Caco-2 (cell line): ENCODE measurements around the gene FAF2. TPM values are rescaled to one million over a fixed set of nuclear protein-coding genes. Genes with fewer than 3 reads are reported as not detected.
A peak's percentile ranks its signal among the peaks of the same experiment; 100 is the strongest.

Experiments
- BruUV-seq: library from RNA; stranded (reverse); fragments of 400-500 nt; replicated peaks from 2 replicates; lab custom pipeline; 2021; lab: Mats Ljungman, UMichigan
- CTCF ChIA-PET: fragments of 300-600 bp; sonication (Branson Sonifier 250); formaldehyde crosslinking; loops from one replicate; lab custom pipeline; 2022; ENCODE audit warnings: antibody characterized with exemption; lab: Charles Lee
- POLR2A ChIA-PET: fragments of 300-600 bp; sonication (Branson Sonifier 250); formaldehyde crosslinking; loops from one replicate; lab custom pipeline; 2022; ENCODE audit warnings: antibody characterized with exemption; lab: Charles Lee
- DNase-seq, 2 experiments: peaks; one replicate each; pipeline versions ENCODE4 v3.0.0 to v3.0.0-alpha.2; 2020 to 2022
- H3K27me3 ChIP-seq: replicated peaks from 2 replicates; pipeline ENCODE4 v1.6.0; 2011; ENCODE audit warnings: low read length; ENCODE audit not compliant: control insufficient read depth, insufficient read depth
- H3K36me3 ChIP-seq: 2 replicates; pipeline ENCODE4 v1.5.1; 2011; ENCODE audit warnings: low read length; ENCODE audit not compliant: control insufficient read depth, insufficient read depth
- H3K4me1 ChIP-seq: fragments of 250-450 bp; sonication (Bioruptor Pico); 2 replicates; pipeline ENCODE4 v1.5.1; 2020; ENCODE audit warnings: mild to moderate bottlenecking
- H3K4me3 ChIP-seq: 2 replicates; pipeline ENCODE4 v1.5.1; 2011; ENCODE audit warnings: low read depth, mild to moderate bottlenecking, control low read depth, low read length
- H3K9me3 ChIP-seq: fragments of 250-450 bp; sonication (Bioruptor Pico); 2 replicates; pipeline ENCODE4 v1.5.1; 2020; ENCODE audit warnings: mild to moderate bottlenecking, moderate library complexity
- H3K27ac Mint-ChIP-seq: one replicate; pipeline ENCODE4 v1.8.0; 2022; ENCODE audit warnings: mixed read lengths; ENCODE audit not compliant: unreplicated experiment
- H3K27me3 Mint-ChIP-seq: one replicate; pipeline ENCODE4 v1.8.0; 2022; ENCODE audit warnings: mixed read lengths; ENCODE audit not compliant: insufficient read depth, unreplicated experiment
- H3K36me3 Mint-ChIP-seq: one replicate; pipeline ENCODE4 v1.8.0; 2022; ENCODE audit warnings: mild to moderate bottlenecking, mixed read lengths; ENCODE audit not compliant: insufficient read depth, unreplicated experiment
- H3K4me1 Mint-ChIP-seq: one replicate; pipeline ENCODE4 v1.8.0; 2022; ENCODE audit warnings: low read depth, mixed read lengths; ENCODE audit not compliant: unreplicated experiment
- H3K4me3 Mint-ChIP-seq: one replicate; pipeline ENCODE4 v1.8.0; 2022; ENCODE audit warnings: mild to moderate bottlenecking, moderate library complexity, mixed read lengths; ENCODE audit not compliant: unreplicated experiment
- H3K9me3 Mint-ChIP-seq: one replicate; pipeline ENCODE4 v1.8.0; 2022; ENCODE audit warnings: mixed read lengths; ENCODE audit not compliant: unreplicated experiment
- intact Hi-C: fragments of 100-400 bp; cut with micrococcal nuclease; formaldehyde crosslinking; loops from one replicate; pipeline ENCODE4 v1.10.0; 2022; ENCODE audit not compliant: unreplicated experiment
- total RNA-seq: library from RNA; stranded (reverse); gene quantifications from 2 replicates; pipeline ENCODE4 v1.2.3, GENCODE V29; 2022
- TF ChIP-seq, protein P1 (sequence below), 2 experiments: fragments of 200-600 bp in 1 of 2; IDR thresholded peaks; 1 replicate in 1 of 2; 2 replicates in 1 of 2; pipeline versions ENCODE4 v1.5.1 to v1.8.0; 2011 to 2022; ENCODE audit warnings: antibody characterized with exemption in 1 of 2, control low read depth in 1 of 2, inconsistent platforms in 1 of 2, low read depth in 1 of 2, low read length in 1 of 2, mild to moderate bottlenecking in 1 of 2, moderate library complexity in 1 of 2; ENCODE audit not compliant: insufficient read depth in 1 of 2, severe bottlenecking in 1 of 2, unreplicated experiment in 1 of 2

The FAF2 gene
- total RNA-seq, 1 experiment from 2014 or later = 55.5 TPM

DNA sequence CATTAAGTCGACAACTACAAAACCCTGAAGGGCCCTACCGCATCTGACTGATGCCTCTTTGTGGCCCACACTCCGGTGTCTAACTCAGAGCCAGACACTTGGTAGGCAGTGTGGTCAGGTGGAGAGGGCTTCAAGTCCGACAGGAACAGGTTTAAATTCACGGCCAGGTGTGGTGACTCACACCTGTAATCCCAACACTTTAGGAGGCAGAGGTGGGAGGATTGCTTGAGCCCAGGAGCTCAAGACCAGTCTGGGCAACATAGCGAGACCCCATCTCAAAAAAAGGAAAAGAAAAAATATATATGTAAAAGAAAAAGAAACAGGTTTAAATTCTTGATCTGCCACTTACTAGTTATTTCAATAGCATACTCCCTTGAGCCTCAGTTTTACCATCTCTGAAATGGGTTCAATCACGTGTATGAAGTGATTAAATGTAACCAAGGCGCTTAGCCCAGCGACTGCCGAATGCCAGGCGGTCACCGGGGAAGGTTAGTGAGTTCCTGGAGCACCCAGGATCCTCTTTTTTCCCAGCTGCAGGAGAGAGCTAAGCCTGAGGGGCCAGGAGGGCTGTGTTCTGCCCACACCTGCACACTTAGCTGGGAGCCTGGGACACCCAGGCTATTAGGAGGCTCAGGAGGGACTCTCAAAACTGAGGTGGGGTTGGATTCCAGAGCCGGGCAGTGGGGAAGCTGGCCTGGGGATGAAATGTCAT is 32.8 kb upstream of the FAF2 start:
- no TSS peak for BruUV-seq
- Mint-ChIP-seq H3K36me3 (peaks cover 19% of the 10 kb centered on the region), H3K27me3 (no peaks in the 10 kb centered on the region), H3K9me3 (peaks cover 5% of the 10 kb centered on the region), H3K4me3 (peak overlapping the region; percentile 77), H3K27ac (peak overlapping the region; percentile 85), H3K4me1 (peaks cover 24% of the 10 kb centered on the region)
- ChIA-PET CTCF (interaction anchor here (0.6 to 1.8 kb wide), 4 partner anchors 33 to 164 kb away, joined by 3 to 20 read pairs (median 4); partner anchors contain the start of gene FAF2), POLR2A (interaction anchor here (0.9 to 3.7 kb wide), 4 partner anchors 33 to 129 kb away, joined by 3 to 23 read pairs (median 14); partner anchors contain the start of genes FAF2 and RNF44)
- H3K4me3 ChIP-seq = peak overlapping the region; percentile 92
- H3K36me3 ChIP-seq = no peaks in the 10 kb centered on the region
- no peaks in the 10 kb centered on the region for H3K27me3 ChIP-seq
- H3K9me3 ChIP-seq = no peaks in the 10 kb centered on the region
- intact Hi-C loops = loop anchor here (10.0 kb wide), 1 partner anchor 69 kb away; no protein-coding TSS in a partner anchor
- H3K4me1 ChIP-seq = peaks cover 23% of the 10 kb centered on the region
- TF ChIP-seq, protein P1, sequence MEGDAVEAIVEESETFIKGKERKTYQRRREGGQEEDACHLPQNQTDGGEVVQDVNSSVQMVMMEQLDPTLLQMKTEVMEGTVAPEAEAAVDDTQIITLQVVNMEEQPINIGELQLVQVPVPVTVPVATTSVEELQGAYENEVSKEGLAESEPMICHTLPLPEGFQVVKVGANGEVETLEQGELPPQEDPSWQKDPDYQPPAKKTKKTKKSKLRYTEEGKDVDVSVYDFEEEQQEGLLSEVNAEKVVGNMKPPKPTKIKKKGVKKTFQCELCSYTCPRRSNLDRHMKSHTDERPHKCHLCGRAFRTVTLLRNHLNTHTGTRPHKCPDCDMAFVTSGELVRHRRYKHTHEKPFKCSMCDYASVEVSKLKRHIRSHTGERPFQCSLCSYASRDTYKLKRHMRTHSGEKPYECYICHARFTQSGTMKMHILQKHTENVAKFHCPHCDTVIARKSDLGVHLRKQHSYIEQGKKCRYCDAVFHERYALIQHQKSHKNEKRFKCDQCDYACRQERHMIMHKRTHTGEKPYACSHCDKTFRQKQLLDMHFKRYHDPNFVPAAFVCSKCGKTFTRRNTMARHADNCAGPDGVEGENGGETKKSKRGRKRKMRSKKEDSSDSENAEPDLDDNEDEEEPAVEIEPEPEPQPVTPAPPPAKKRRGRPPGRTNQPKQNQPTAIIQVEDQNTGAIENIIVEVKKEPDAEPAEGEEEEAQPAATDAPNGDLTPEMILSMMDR (IDR thresholded peaks at IDR 0.05; ENCODE audit: insufficient read depth in 1 of 2, low read depth in 1 of 2, low read length in 1 of 2, severe bottlenecking in 1 of 2, unreplicated experiment in 1 of 2) = no peak
- DNase-seq = no peak

DNA sequence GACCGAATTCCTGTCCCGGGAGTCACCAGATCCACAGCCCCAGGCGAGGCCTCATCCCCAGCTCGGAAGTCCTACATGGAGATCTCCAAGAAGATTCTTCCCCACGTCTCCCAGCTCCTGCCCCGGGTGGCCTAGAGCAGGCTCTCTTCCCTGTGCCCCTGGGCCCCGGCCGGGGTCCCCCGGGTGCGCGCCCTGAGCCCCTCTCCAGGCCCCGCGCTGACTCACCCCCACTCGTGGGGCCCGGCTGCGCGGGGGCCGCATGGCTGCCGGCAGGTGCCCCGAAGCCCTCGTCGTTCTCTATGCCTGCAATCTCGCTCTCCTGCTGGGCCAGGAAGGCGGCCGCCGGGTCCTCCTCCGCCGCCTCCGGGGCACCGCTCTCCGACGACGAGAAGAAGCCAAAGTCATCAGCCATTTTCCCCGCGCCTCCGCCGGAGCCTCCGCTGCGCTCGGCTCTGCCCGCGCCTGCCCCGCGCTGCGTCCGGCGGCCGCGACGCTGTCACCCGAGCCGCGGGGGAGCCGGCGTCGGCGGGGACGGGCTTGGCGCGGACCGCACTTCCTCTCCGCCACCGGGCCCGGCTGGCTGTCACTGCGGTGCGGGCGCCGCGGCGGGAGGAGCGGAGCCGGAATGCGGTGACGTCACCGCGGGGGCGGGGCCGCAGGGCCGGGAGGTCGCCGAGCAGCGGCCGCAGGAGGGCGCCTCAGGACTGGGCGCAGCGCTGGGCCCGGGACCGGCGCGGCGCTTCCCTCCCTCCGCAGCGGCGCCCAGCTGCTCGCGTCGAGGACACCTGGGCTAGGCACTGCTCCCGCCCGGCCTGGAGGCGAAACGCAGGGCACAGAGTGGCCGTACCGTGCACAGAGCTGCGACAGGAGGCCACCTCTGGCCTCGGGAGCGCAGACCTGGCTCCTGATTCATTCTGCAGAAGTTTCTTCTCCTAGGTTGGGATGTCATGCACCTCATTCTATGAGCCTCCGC is 31.9 kb upstream of the FAF2 start, which contains the start of gene CLTB:
Gene CLTB (minus strand): TSS at position 588 of the 973 bp plus-strand sequence. CDS start 176 bp downstream, at position 412.
- Mint-ChIP-seq H3K27ac (peak within 1 kb of the TSS; percentile 85), H3K4me3 (peak within 1 kb of the TSS; percentile 77), H3K27me3 (no peaks in the 10 kb centered on the region), H3K9me3 (peaks cover 13% of the 10 kb centered on the region), H3K36me3 (peaks cover 13% of the 10 kb centered on the region), H3K4me1 (peaks cover 17% of the 10 kb centered on the region)
- intact Hi-C loops = loop anchor here (1.0 to 10.0 kb wide), 4 partner anchors 32 to 163 kb away; partner anchors contain the start of gene FAF2
- ChIA-PET CTCF (interaction anchor here (0.6 to 1.8 kb wide), 9 partner anchors 32 to 686 kb away, joined by 3 to 20 read pairs (median 4); partner anchors contain the start of genes FAF2 and TSPAN17), POLR2A (interaction anchor here (0.9 to 3.7 kb wide), 5 partner anchors 32 to 157 kb away, joined by 3 to 23 read pairs (median 6); partner anchors contain the start of genes FAF2 and RNF44)
- no TSS peak for BruUV-seq
- H3K4me1 ChIP-seq = peaks cover 23% of the 10 kb centered on the region
- no peaks in the 10 kb centered on the region for H3K36me3 ChIP-seq
- H3K27me3 ChIP-seq = no peaks in the 10 kb centered on the region
- H3K9me3 ChIP-seq = no peaks in the 10 kb centered on the region
- TF ChIP-seq, protein P1 (IDR thresholded peaks at IDR 0.05; ENCODE audit: insufficient read depth in 1 of 2, low read depth in 1 of 2, low read length in 1 of 2, severe bottlenecking in 1 of 2, unreplicated experiment in 1 of 2) = peak; percentile 38 to 72
- DNase-seq = peak; percentile 85 to 89
- H3K4me3 ChIP-seq = peak within 1 kb of the TSS; percentile 92
